Measurements from ENCODE around the gene ADCY1. TPM values are rescaled to one million over a fixed set of nuclear protein-coding genes. Genes with fewer than 3 reads are reported as not detected.

Gene ADCY1
- total RNA-seq, 1 experiment from 2014 or later = 3.1 TPM

DNA sequence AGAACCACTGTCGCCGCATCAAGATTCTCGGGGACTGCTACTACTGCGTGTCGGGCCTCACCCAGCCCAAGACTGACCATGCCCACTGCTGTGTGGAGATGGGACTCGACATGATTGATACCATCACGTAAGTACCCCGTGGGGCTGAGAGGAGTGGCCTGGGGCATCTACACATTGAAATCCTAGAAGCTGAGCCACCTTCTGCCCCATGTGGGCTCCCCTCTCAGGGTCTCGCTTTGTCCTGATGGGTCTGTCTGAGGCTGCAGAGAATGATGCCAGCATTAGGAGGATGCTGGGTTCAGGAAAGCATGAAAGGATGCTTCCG is 74.5 kb downstream of the ADCY1 start:
- Histone ChIP-seq H3K4me3 (ENCODE audit: low read length) (no peak overlapping the region), H2AFZ (ENCODE audit: low read length) (no peak overlapping the region), H3F3A (ENCODE audit: low read length, unreplicated experiment) (no peaks in the 10 kb centered on the region), H3K36me3 (ENCODE audit: low read depth, low read length) (no peaks in the 10 kb centered on the region), H3K27ac (ENCODE audit: low read length) (no peak overlapping the region), H3K27me3 (ENCODE audit: low read length) (no peaks in the 10 kb centered on the region), H3K79me2 (ENCODE audit: low read length) (no peaks in the 10 kb centered on the region), H3K9me2 (replicated peaks; ENCODE audit: low read length) (no peaks in the 10 kb centered on the region), H3K9me3 (ENCODE audit: low read length) (no peaks in the 10 kb centered on the region), H3K4me1 (ENCODE audit: insufficient read depth, low read length) (peaks cover 3% of the 10 kb centered on the region; the same call in 1 of the 2 replicates), H4K20me1 (ENCODE audit: low read length) (no peaks in the 10 kb centered on the region), H3K9ac (ENCODE audit: low read length) (no peak overlapping the region), H3K4me2 (ENCODE audit: low read length) (no peak overlapping the region)
- ChIA-PET CTCF (no interaction called here), POLR2A (ENCODE audit: unreplicated experiment) (no interaction called here)
- ATAC-seq = no peak
- TF ChIP-seq EZH2phosphoT487 (IDR thresholded peaks at IDR 0.05; ENCODE audit: borderline replicate concordance, low read length) (no peak), EZH2 (IDR thresholded peaks at IDR 0.05; ENCODE audit: low read length, unreplicated experiment) (no peak)
- TF ChIP-seq, protein P1, sequence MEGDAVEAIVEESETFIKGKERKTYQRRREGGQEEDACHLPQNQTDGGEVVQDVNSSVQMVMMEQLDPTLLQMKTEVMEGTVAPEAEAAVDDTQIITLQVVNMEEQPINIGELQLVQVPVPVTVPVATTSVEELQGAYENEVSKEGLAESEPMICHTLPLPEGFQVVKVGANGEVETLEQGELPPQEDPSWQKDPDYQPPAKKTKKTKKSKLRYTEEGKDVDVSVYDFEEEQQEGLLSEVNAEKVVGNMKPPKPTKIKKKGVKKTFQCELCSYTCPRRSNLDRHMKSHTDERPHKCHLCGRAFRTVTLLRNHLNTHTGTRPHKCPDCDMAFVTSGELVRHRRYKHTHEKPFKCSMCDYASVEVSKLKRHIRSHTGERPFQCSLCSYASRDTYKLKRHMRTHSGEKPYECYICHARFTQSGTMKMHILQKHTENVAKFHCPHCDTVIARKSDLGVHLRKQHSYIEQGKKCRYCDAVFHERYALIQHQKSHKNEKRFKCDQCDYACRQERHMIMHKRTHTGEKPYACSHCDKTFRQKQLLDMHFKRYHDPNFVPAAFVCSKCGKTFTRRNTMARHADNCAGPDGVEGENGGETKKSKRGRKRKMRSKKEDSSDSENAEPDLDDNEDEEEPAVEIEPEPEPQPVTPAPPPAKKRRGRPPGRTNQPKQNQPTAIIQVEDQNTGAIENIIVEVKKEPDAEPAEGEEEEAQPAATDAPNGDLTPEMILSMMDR (conservative IDR thresholded peaks at IDR 0.05; ENCODE audit: low read depth, low read length) = no peak
- no TSS peak for BruUV-seq (replicated peaks)
- no peak for DNase-seq
- intact Hi-C loops (cut with micrococcal nuclease) = no loop called here

DNA sequence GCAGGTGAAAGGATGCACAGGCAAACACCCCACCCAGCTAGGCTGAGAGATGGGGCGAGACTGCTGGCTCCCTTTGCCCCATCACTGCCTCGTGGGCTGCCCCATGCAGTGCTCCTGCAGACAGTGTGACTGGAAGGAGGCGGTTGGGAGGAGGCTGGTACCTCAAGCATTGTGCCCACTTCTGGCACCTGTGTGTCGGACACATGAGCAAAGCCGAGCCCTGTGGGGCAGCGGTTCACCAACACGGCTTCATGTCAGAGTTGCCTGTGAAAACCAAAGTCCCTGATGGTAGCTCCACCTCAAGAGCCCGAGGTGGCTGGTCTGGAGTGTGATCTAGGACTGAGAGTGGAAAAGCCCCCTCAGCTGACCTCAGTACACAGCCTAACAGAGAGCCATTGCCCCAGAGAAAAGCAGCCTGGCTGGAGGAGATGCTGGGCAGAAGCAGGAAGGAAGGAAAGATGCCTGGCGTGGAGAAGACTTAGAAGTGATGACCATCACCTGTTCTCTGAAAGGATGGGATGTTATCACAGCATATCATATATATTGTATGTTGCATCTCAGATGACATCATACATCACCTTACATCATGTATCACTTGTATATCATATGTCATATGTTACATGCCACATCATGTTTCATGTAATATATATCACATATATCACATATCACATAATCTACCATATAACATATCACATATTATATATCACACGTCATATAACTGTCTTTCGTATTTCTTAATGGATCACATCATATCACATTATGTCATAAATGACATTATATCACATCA is 75.6 kb downstream of the ADCY1 start:
- BruUV-seq (replicated peaks) = no TSS peak
- DNase-seq = no peak
- Histone ChIP-seq H3K36me3 (ENCODE audit: low read depth, low read length) (no peaks in the 10 kb centered on the region), H3K9me3 (ENCODE audit: low read length) (no peaks in the 10 kb centered on the region), H3K4me3 (ENCODE audit: low read length) (no peak overlapping the region), H2AFZ (ENCODE audit: low read length) (no peak overlapping the region), H3K4me1 (ENCODE audit: insufficient read depth, low read length) (peaks cover 3% of the 10 kb centered on the region; the same call in 1 of the 2 replicates), H3F3A (ENCODE audit: low read length, unreplicated experiment) (no peaks in the 10 kb centered on the region), H3K27me3 (ENCODE audit: low read length) (no peaks in the 10 kb centered on the region), H4K20me1 (ENCODE audit: low read length) (no peaks in the 10 kb centered on the region), H3K9me2 (replicated peaks; ENCODE audit: low read length) (no peaks in the 10 kb centered on the region), H3K4me2 (ENCODE audit: low read length) (no peak overlapping the region), H3K79me2 (ENCODE audit: low read length) (no peaks in the 10 kb centered on the region), H3K27ac (ENCODE audit: low read length) (no peak overlapping the region), H3K9ac (ENCODE audit: low read length) (no peak overlapping the region)
- TF ChIP-seq, protein P1 (conservative IDR thresholded peaks at IDR 0.05; ENCODE audit: low read depth, low read length) = no peak
- TF ChIP-seq EZH2 (IDR thresholded peaks at IDR 0.05; ENCODE audit: low read length, unreplicated experiment) (no peak), EZH2phosphoT487 (IDR thresholded peaks at IDR 0.05; ENCODE audit: borderline replicate concordance, low read length) (no peak)
- ChIA-PET POLR2A (ENCODE audit: unreplicated experiment) (no interaction called here), CTCF (no interaction called here)
- ATAC-seq = no peak
- intact Hi-C loops (cut with micrococcal nuclease) = no loop called here

Measured in PC-3 (cell line).